ENCODE measurements around the gene USO1. TPM values are rescaled to one million over a fixed set of nuclear protein-coding genes. Genes with fewer than 3 reads are reported as not detected.

The USO1 gene
- total and polyA plus RNA-seq, 2 donors (not counting 3 experiments of a cell fraction or from before 2014, with no cell fraction given), result 29.1 to 66.0 TPM

DNA sequence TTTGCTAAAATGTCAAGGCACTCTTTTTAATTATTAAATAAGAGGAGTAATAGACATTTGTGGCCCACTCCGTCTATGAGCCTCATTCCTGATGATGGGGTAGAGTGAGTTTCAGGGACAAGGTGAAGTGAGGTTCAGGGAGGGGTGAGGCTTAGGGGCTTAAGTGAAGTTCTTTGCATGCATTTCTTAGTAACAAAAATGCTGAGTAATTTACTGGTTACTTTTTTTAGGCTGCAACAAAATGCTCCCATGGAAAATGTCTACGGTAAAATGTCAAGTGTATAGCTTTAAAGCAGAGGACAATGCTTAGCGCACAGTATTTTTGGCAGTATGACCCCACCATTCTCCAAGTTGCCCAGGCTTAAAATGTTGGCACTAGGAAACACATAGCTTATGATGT, 2.0 kb upstream of the USO1 start:
- CTCF ChIA-PET, result interaction anchor here (2.1 to 2.7 kb wide), 5 partner anchors 10 to 69 kb away, joined by 12 to 78 read pairs (median 30); partner anchors contain the start of gene G3BP2
- H2AFZ ChIP-seq (ENCODE audit: low read depth, low read length), result no peak overlapping the region
- DNase-seq (ENCODE audit: low read depth, low spot score) (no peak), FAIRE-seq (no peak)
- H3K4me2 ChIP-seq (ENCODE audit: insufficient read depth, low read length), result no peak overlapping the region
- peaks cover 33% of the 10 kb centered on the region for H3K4me1 ChIP-seq (ENCODE audit: control insufficient read depth, extremely low read depth, insufficient read depth, low read length)
- H3K9me3 ChIP-seq (replicated peaks; ENCODE audit: control insufficient read depth, insufficient read depth, low read length), result no peaks in the 10 kb centered on the region
- H3K27me3 ChIP-seq (ENCODE audit: control insufficient read depth in 2 of 2, insufficient read depth in 2 of 2, low read length in 2 of 2), result no peaks in the 10 kb centered on the region
- POLR2A ChIA-PET, result interaction anchor here (1.5 kb wide), 1 partner anchor 49 kb away, joined by 5 read pairs; the partner anchor contains the start of gene G3BP2
- no peaks in the 10 kb centered on the region for H3K9me1 ChIP-seq (replicated peaks; ENCODE audit: control insufficient read depth, extremely low read depth, insufficient read depth, low read length)
- no peak overlapping the region for H3K9ac ChIP-seq (replicated peaks; ENCODE audit: extremely low read depth, insufficient read depth, low read length)
- no peak for TF ChIP-seq MYC (IDR thresholded peaks at IDR 0.05; ENCODE audit: low read depth, low read length)
- no peak for TF ChIP-seq POLR2A (IDR thresholded peaks at IDR 0.05; ENCODE audit: low read depth, low read length)
- TF ChIP-seq POLR2AphosphoS5 (IDR thresholded peaks at IDR 0.05; ENCODE audit: insufficient read depth, low read depth, low read length), result no peak
- TF ChIP-seq GATA2 (IDR thresholded peaks at IDR 0.05; ENCODE audit: insufficient read depth, insufficient read length, low read depth, low read length), result no peak
- no peak for TF ChIP-seq JUN (IDR thresholded peaks at IDR 0.05; ENCODE audit: borderline replicate concordance, insufficient read depth, insufficient read length, low read depth)
- TF ChIP-seq FOS (IDR thresholded peaks at IDR 0.05; ENCODE audit: borderline replicate concordance, insufficient read depth, low read length), result no peak
- no peak for TF ChIP-seq EZH2 (IDR thresholded peaks at IDR 0.05; ENCODE audit: borderline replicate concordance, low read depth, low read length, severe bottlenecking)
- TF ChIP-seq, protein P1, sequence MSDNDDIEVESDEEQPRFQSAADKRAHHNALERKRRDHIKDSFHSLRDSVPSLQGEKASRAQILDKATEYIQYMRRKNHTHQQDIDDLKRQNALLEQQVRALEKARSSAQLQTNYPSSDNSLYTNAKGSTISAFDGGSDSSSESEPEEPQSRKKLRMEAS (IDR thresholded peaks at IDR 0.05; ENCODE audit: insufficient read depth, insufficient read length), result no peak
- TF ChIP-seq, protein P2, sequence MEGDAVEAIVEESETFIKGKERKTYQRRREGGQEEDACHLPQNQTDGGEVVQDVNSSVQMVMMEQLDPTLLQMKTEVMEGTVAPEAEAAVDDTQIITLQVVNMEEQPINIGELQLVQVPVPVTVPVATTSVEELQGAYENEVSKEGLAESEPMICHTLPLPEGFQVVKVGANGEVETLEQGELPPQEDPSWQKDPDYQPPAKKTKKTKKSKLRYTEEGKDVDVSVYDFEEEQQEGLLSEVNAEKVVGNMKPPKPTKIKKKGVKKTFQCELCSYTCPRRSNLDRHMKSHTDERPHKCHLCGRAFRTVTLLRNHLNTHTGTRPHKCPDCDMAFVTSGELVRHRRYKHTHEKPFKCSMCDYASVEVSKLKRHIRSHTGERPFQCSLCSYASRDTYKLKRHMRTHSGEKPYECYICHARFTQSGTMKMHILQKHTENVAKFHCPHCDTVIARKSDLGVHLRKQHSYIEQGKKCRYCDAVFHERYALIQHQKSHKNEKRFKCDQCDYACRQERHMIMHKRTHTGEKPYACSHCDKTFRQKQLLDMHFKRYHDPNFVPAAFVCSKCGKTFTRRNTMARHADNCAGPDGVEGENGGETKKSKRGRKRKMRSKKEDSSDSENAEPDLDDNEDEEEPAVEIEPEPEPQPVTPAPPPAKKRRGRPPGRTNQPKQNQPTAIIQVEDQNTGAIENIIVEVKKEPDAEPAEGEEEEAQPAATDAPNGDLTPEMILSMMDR (IDR thresholded peaks at IDR 0.05; ENCODE audit: extremely low read depth in 1 of 2, insufficient read depth in 1 of 2, low read depth in 1 of 2, low read length in 2 of 2), result no peak
- H3K36me3 ChIP-seq (ENCODE audit: control insufficient read depth in 2 of 2, extremely low read depth in 1 of 2, insufficient read depth in 2 of 2, low read length in 2 of 2), result peaks cover 0 to under 1% of the 10 kb centered on the region in 2 experiments
- intact Hi-C loops (cut with micrococcal nuclease) (no loop called here), dilution Hi-C loops (cut with MboI; ENCODE audit: extremely low pct_ligation_motif_present, low sequenced_read_pairs) (no loop called here)
- peaks cover 30% of the 10 kb centered on the region for H3K79me2 ChIP-seq (ENCODE audit: control insufficient read depth, insufficient read depth, low read length)
- no TSS peak for BruUV-seq (replicated peaks)
- no peak overlapping the region for H3K27ac ChIP-seq (ENCODE audit: insufficient read depth, low read depth, low read length)
- H4K20me1 ChIP-seq (replicated peaks; ENCODE audit: control insufficient read depth, extremely low read depth, insufficient read depth, low read length), result no peaks in the 10 kb centered on the region
- H3K4me3 ChIP-seq (replicated peaks in 1 of 3; ENCODE audit: insufficient read depth in 1 of 3, low read depth in 1 of 3, low read length in 3 of 3), result no peak overlapping the region
